Stimulated activated CD8-positive, alpha-beta memory T cell treated with anti-CD3 and anti-CD28 coated beads, Interleukin-4, amount 100 ng/mL, for 48 hours (primary cell): ENCODE measurements around the gene TPRG1L.
A peak's percentile ranks its signal among the peaks of the same experiment; 100 is the strongest.
"Not testable (repeated sequence)": the region's sequence is repeated elsewhere in the genome, so short reads cannot be mapped to it uniquely, and the experiment has no call there.

ENCODE experiments used
- DNase-seq: peaks from one replicate; pipeline ENCODE4 v3.0.0-alpha.2; 2020

The TPRG1L gene

DNA sequence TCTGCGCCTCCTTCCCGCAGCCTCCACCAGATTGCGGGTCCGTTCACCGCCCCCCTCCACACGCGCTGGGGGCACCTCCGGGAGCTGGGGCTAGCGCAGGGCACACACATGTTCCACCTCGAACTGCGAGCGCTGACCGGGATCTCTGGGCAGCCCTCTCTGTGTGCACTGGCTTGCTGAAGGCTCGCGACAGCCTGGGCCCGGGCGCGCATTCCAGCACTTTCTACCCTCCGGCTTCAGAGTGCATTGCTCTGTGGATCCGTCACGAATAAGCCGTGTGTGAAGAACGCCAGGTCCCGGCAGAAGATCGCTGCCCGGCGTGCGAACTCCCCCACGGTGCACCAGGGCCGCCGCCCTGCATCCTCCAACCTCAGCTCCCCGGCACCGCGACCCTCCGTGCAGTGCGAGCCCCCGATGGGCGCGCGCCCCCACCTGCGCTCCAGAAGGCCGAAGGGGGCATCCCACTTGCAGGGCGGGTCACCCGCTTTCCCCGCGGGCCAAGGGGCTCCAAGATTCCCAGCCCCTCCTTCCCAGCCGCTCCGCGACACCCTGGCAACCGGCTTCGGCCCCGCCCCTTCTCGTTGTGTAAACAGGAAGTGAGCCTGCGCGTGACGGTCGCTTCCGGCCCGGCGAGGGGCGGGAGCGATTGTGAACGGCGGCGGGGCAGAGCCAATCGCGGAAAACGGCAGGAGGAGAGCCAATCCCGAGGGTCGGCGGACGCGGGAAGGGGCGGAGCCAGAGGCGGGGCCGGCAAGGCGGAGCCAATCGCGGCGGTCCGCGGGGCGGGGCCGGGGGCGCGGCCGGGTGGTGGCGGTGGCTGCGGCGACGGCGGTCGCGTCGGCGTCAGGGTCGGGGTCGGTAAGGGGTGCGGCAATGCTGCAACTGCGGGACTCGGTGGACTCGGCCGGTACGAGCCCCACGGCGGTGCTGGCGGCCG, at the start of gene TPRG1L:
Gene TPRG1L, plus strand, starts transcription at position 816 of the 937 bp plus-strand sequence. Its CDS starts 58 bp downstream, at position 874.
- DNase-seq, result peak; percentile 99

GRCh38 chr1:3575515-3575914, 49.3 kb upstream of the TPRG1L start:
- not testable (repeated sequence) for DNase-seq

DNA sequence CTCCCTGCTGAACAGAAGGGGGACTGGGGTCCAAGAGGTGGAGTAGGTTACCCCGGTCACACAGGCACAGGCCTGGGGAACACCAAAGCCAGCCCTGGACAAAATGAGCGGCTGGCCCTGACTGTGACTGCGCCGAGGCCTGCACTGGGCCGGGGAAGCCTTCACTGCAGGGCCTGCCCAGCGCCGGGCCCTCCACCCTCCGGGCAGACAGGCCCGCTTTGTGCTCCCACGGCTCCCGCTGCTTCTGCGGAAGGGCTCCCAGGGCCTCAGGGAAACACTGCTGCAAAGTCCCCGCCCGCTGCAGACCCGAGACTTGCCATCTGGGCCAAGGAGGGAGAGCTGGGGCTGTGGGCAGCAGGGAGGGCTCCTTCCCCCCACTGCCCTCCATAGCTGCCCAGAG, 48.8 kb upstream of the TPRG1L start:
- DNase-seq, result no peak

DNA sequence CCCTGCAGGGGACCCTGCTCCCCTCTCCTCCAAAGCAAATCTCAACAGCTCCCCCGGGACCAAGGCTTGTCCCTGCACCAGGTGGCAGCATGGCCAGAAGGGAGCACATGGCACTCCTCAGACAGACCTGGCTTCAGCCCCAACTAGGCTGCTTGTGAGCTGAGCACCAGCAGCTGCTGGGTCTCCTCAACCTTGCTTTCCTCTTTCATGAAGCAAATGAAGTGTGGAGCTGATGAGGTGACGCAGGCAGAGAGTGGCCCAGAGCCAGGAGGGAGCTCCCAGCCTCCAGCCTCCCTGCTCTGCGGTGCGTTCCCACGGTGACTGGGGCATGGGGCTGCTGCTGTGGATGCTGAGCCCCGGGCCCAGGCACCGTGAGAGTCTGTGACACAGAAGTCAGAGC, 47.5 kb upstream of the TPRG1L start:
- no peak for DNase-seq

DNA sequence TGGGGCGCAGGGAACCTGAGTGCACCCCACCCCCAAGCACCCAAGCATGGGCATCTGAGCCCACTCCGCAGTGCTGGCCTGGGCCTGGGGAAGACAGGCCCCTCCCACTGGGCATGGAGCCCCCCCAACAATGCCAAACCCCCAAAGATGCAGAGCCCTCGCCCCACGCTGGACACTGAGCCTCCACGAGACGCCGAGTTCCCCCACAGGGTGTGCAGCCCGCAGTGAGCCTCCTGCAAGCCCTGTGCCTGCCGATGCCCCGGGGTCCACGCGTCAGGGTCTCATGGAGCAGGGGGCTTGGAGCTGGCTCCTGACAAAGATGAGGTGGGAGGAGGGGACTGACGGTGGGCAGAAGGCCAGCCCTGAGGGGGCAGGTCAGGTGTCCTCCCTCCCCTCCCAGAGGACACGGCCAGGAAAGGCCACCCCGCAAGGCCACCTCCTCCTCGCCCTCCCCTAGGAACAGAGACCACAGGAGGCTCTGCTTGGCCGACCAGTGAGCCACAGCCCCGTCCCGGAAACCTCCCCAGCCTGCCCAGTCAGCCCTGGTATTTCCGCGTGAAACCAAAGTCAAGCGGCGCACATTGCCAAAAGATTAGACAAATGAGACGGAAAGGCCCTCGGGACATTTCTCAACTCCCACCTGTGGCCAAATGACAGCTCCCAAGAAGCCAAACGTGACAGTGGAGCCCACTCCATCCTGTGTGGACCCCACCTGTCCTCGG, 46.9 kb upstream of the TPRG1L start:
- DNase-seq, result no peak

DNA sequence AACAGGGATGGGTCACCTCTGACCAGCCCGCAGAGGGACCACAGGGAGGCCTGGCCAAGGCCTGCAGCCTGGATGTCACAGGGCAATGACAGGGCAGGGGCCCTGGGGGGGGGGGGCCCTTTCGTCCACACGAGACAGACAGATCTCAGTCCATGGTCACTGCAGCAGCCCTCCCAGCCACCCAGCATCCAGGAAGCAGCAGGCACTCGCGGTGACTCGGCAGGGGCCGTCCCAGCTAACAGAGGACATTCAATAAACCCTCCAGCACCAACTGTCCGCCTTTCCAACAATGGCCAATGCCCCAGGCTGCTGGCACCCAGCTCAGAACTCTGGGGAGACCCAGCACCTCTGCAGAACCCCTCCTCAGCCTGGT, 46.4 kb upstream of the TPRG1L start:
- no peak for DNase-seq

DNA sequence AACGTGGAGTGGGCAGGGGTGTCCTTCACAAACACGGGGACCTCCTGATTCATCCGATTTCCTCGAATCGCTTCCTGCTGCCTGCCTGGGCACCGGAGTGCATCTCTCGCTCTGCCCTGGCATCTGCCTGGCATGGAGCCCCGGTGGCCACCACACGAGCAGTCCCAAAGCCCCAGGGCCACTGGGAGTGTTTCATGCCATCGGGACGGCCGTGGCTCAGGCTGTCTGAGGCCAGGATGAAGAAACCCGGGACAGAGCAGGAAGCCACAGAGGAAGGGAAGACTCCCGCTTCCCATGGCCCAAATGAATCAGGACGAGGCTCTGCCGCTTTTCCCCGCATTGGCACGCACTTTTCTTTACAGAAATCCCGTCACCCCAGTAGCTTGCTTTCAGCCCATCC, 45.9 kb upstream of the TPRG1L start:
- DNase-seq, result no peak

DNA sequence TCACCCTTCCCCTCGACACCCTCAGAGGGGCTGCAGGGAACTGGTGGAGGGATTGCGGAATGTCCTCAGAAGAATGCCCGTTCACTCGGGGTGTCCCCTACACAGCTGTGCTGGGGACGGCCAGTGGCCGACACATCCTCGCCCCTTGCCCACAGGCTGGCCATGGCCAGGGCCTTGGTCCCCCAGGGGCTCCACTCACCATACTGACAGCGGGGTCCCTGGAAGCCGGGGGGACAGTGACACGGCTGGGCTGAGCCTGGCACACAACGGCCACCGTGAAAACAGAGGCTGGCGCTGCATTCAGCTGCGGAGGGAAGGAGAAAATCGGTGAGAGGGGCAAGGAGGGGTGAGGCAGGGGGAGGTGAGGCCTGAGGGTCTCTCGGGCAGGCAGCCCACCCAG, 45.2 kb upstream of the TPRG1L start:
- DNase-seq, result no peak

GRCh38 chr1:3580231-3580630, 44.6 kb upstream of the TPRG1L start:
- no peak for DNase-seq

- DNase-seq, result no peak
These were observed 43.3 kb upstream of the TPRG1L start for GRCh38 chr1:3581296-3582036.

DNA sequence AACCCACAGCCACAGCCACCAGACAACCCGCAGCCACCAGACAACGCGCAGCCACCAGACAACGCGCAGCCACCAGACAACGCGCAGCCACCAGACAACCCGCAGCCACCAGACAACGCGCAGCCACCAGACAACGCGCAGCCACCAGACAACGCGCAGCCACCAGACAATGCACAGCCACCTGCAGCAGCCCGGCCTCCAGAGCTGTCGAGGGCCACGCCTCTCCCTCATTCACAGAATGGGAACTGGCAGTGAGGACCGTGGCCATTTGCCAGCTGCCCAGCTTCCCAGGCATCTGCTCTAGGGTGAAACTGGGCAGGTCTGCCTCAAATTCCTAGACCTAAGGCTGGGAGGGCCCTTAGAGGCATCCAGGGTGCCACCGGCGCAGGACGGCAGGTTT, 41.1 kb upstream of the TPRG1L start:
- not testable (repeated sequence) for DNase-seq

- no peak for DNase-seq
These were observed 39.9 kb upstream of the TPRG1L start for GRCh38 chr1:3584915-3585314.

DNA sequence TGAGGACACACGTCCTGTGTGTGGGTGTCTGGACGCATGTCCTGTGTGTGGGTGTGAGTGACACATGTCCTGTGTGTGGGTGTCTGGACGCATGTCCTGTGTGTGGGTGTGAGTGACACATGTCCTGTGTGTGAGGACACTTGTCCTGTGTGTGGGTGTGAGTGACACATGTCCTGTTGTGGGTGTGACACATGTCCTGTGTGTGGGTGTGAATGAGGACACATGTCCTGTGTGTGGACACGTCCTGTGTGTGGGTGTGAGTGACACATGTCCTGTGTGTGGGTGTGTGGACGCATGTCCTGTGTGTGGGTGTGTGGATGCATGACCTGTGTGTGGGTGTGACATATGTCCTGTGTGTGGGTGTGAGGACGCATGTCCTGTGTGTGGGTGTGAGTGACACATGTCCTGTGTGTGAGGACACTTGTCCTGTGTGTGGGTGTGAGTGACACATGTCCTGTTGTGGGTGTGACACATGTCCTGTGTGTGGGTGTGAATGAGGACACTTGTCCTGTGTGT, 39.4 kb upstream of the TPRG1L start:
- not testable (repeated sequence) for DNase-seq

GRCh38 chr1:3585940-3586568, 38.8 kb upstream of the TPRG1L start:
- no peak for DNase-seq

DNA sequence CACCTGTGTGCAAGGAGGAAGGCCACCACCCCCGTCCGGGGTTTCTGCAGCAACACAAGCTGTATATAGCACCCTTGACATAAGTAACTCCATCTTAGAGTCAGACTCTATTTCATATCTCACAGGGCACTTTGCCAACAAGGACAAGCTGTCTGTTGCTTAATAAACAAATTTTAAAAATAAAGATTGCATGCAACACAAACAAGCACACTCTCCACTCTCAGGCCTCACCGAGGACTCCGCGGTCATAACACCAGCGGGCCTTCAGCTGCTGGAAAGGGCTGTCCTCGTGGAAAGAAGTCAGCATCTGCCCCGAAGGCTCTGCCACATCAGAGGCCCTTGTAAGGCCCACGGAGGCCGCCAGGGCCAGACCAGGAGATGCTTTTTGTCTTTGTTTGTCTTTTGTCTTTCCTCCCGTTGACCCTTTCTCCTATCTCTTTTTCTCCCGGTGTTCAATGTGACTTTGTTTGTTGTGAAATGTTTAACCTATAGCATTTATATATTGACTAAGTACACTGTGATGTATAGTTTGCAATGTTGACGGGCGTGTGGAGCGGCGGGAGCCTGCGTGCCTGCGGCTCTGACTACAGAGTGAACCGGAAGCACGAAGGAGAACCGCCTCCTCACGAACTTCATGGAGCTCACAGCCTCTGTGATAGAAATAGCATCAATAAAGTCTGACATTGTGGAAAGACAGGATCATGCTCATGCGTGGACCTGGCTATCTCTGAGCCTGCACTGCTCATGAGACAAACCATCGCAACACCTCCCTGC, 37.6 kb upstream of the TPRG1L start:
- DNase-seq, result no peak

- DNase-seq, result no peak
These were observed 36.4 kb upstream of the TPRG1L start for GRCh38 chr1:3588395-3588794.

GRCh38 chr1:3590139-3590763, 34.6 kb upstream of the TPRG1L start:
- no peak for DNase-seq

DNA sequence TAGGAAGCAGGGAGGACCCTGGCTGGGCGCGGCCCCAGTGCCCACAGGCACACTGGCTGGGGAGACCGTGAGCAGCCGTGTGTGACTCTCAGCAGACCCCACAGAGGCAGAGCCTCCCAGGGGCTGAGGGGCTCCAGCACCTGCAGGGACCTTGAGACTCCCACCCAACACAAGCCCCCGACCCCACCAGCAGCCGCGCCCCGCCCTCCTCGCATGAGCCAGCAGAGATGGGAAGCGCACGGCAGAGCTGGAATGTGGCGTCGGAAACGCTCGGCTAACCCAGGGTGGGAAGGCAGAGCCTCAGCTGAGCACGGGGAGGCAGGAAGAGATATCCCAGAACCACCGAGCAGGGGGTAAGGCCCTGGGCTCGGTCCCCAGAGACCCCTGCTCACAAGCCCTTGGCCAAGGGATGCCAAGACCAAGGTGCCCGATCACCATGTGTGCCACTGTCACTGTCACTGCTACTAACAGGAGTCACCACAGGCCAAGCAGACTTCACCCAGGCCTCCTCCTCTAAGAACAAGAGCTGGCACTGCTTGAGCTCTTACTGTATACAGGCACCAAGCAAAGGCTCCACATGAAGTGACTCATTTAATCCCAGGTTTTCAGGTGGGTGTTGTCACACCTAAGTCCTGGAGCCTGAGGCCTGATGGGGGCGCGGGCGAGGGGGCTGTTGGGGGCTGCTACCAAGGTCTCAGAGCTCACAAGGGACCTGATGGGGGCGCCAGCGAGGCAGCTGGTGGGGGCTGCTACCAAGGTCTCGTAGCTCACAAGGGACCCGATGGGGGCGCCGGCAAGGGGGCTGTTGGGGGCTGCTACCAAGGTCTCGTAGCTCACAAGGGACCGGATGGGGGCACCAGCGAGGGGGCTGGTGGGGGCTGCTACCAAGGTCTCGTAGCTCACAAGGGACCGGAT, 33.6 kb upstream of the TPRG1L start:
- no peak for DNase-seq

DNA sequence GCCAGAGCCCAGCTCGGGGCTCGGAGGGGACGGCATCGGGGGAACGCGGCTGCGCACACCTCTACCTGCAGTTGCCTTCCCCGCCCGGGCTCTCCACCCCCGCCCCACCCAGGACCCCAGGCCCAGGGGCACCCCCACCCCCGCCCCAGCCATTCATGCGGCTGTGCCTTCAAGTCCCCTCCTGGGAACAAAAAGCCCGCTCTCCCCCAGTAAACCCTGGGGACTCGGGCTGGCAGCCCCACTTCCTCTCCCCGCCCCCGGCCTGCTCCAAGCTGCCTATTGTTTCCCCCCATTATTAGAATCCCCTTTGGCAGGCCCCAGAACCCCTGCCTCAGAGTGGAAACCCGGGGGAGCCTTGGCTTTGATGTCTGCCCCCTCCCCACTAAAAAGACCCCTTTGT, 31.5 kb upstream of the TPRG1L start:
- no peak for DNase-seq

DNA sequence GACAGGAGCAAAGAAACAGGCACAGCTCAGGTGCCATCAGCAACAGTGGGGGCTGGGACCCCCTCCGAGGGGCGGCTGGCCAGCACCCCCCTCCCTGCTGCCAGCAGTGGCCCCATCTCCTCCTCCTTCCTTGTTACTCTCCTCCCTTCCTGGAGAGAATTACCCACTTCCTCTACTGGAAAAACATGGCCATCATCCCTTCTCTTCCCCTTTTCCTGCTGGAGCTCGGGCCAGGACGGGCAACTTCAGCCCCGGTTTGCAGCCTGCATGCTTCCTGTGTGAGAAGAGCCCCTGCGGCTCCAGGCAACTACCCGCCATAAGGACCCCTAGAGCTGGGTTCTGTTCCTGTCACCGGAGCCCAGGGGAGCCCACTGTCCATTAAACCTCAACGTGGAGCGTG, 31.1 kb upstream of the TPRG1L start:
- DNase-seq, result no peak
